ENCODE data around the gene MAP6. TPM values are rescaled to one million over a fixed set of nuclear protein-coding genes. Genes with fewer than 3 reads are reported as not detected.

Gene MAP6
- total and polyA plus RNA-seq, 2 of the 13 experiments (the other 11 are each of a cell fraction or from before 2014, with no cell fraction given), result 0.04 TPM; not detected in 1

DNA sequence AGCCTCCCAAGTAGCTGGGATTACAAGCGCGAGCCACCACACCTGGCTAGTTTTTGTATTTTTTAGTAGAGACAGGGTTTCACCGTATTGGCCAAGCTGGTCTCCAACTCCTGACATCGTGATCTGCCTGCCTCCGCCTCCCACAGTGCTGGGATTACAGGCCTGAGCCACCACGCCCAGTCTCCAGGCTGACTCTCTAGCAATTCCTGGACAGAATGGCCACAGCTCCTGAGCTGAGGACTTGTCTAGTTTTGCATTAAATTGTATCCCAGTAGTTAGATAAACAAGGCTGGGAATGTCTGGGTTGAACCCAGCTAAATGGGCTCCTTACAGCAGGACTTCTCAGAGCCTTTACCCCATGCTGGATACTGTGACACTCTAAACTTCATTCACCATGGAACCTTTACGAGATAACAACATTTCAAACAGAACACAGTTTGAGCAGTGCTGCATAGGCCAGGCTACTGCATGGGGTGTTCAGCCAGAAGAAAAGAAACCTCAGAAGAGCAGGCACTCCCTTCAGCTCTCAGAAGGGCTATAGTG is 34.9 kb upstream of the MAP6 start:
- CTCF ChIA-PET (ENCODE audit: low intra/inter-chr PET ratio, low total read pairs), result no interaction called here
- no peak for TF ChIP-seq ZNF354B (CRISPR knock-in tag; IDR thresholded peaks at IDR 0.05)
- TF ChIP-seq BCL6 (CRISPR knock-in tag; IDR thresholded peaks at IDR 0.05), result peak; percentile 81

DNA sequence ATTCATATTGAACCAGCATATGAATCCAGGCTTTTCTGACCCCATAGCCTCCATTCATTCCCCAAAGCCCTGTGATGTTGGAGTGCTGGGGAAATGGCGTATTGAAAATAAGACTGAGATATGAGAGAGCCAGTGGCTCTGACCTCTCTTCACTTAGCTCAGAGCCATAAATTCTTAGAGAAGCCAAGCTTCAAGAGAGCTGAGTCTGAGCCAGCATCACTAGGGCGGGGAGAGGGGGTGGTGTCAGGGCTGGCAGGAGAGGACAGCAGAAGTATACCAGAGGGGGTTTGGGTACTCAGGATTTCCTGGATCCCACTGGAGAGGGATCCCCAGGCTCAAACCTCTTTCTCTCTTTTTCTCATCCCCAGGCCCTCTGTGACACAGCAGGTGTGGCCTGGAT is 32.1 kb upstream of the MAP6 start:
- peaks cover 17% of the 10 kb centered on the region for H3K4me1 ChIP-seq (ENCODE audit: insufficient read depth, low read length)
- no peaks in the 10 kb centered on the region; a peak in 1 of 5 replicates for H3K27me3 ChIP-seq (ENCODE audit: control insufficient read depth in 1 of 2, insufficient read depth in 2 of 2, low read length in 2 of 2)
- H3K27ac ChIP-seq (ENCODE audit: extremely low read length, insufficient read depth, low read length), result no peak overlapping the region
- no peak for TF ChIP-seq ZBTB10 (CRISPR knock-in tag; IDR thresholded peaks at IDR 0.05; ENCODE audit: borderline replicate concordance)
- WGBS (ENCODE audit: low lambda C conversion rate), result 57% methylated on average over 2 of the region's 2 CpGs
- H3K9me3 ChIP-seq (ENCODE audit: low read length), result no peaks in the 10 kb centered on the region
- H3K4me2 ChIP-seq (ENCODE audit: low read depth, low read length), result no peak overlapping the region
- no TSS peak for BruUV-seq (replicated peaks)
- intact Hi-C loops (cut with micrococcal nuclease; ENCODE audit: unreplicated experiment) (no loop called here), in situ Hi-C loops (cut with HindIII; ENCODE audit: extremely low pct_ligation_motif_present, low pct_unique_long_range_greater_than_20kb) (no loop called here)
- no peak overlapping the region for H2AFZ ChIP-seq (ENCODE audit: low read length)
- ChIA-PET CTCF (ENCODE audit: low intra/inter-chr PET ratio, low total read pairs) (no interaction called here), POLR2A (no interaction called here)
- H4K20me1 ChIP-seq (ENCODE audit: insufficient read depth, low read length), result no peaks in the 10 kb centered on the region
- FAIRE-seq (no peak), DNase-seq (ENCODE audit: low spot score) (no peak), ATAC-seq (no peak)
- H3K36me3 ChIP-seq (replicated peaks in 1 of 2; ENCODE audit: control insufficient read depth in 1 of 2, insufficient read depth in 2 of 2, low read length in 2 of 2), result no peaks in the 10 kb centered on the region
- H3K9ac ChIP-seq (ENCODE audit: insufficient read depth, low read depth, low read length), result no peak overlapping the region
- no peaks in the 10 kb centered on the region for H3K79me2 ChIP-seq (ENCODE audit: insufficient read depth, low read length)
- H3K4me3 ChIP-seq (replicated peaks in 1 of 3; ENCODE audit: insufficient read depth in 1 of 3, low read depth in 2 of 3, low read length in 3 of 3), result no peak overlapping the region

More for the DNA sequence above, 34.9 kb upstream of the MAP6 start:
- no peak overlapping the region for H2AFZ ChIP-seq (ENCODE audit: low read length)
- 37% methylated on average over 5 of the region's 7 CpGs for WGBS (ENCODE audit: low lambda C conversion rate)
- POLR2A ChIA-PET, result no interaction called here
- intact Hi-C loops (cut with micrococcal nuclease; ENCODE audit: unreplicated experiment) (no loop called here), in situ Hi-C loops (cut with HindIII; ENCODE audit: extremely low pct_ligation_motif_present, low pct_unique_long_range_greater_than_20kb) (no loop called here)
- DNase-seq (ENCODE audit: low spot score), result no peak
- peaks cover 15% of the 10 kb centered on the region for H3K4me1 ChIP-seq (ENCODE audit: insufficient read depth, low read length)
- no peaks in the 10 kb centered on the region for H3K79me2 ChIP-seq (ENCODE audit: insufficient read depth, low read length)
- H4K20me1 ChIP-seq (ENCODE audit: insufficient read depth, low read length), result no peaks in the 10 kb centered on the region
- H3K4me3 ChIP-seq (replicated peaks in 1 of 3; ENCODE audit: insufficient read depth in 1 of 3, low read depth in 2 of 3, low read length in 3 of 3), result no peak overlapping the region
- H3K9ac ChIP-seq (ENCODE audit: insufficient read depth, low read depth, low read length), result no peak overlapping the region
- no peaks in the 10 kb centered on the region; a peak in 1 of 5 replicates for H3K27me3 ChIP-seq (ENCODE audit: control insufficient read depth in 1 of 2, insufficient read depth in 2 of 2, low read length in 2 of 2)
- no peaks in the 10 kb centered on the region for H3K36me3 ChIP-seq (replicated peaks in 1 of 2; ENCODE audit: control insufficient read depth in 1 of 2, insufficient read depth in 2 of 2, low read length in 2 of 2)
- no peak for ATAC-seq
- H3K27ac ChIP-seq (ENCODE audit: extremely low read length, insufficient read depth, low read length), result no peak overlapping the region
- 0 out of 2 replicates have a peak, but pooled peaks cover 6% of the 10 kb centered on the region for H3K9me3 ChIP-seq (ENCODE audit: low read length)
- no peak for FAIRE-seq
- no peak overlapping the region for H3K4me2 ChIP-seq (ENCODE audit: low read depth, low read length)
- BruUV-seq (replicated peaks), result no TSS peak
